GM12872 (cell line): ENCODE results near the gene PLAAT3.

Experiments
- TF ChIP-seq, protein P1 (sequence below): IDR thresholded peaks from 3 replicates; pipeline ENCODE4 v1.5.1; 2011; ENCODE audit warnings: low read depth, mild to moderate bottlenecking, low read length, moderate library complexity; ENCODE audit not compliant: insufficient read depth

The PLAAT3 gene

DNA sequence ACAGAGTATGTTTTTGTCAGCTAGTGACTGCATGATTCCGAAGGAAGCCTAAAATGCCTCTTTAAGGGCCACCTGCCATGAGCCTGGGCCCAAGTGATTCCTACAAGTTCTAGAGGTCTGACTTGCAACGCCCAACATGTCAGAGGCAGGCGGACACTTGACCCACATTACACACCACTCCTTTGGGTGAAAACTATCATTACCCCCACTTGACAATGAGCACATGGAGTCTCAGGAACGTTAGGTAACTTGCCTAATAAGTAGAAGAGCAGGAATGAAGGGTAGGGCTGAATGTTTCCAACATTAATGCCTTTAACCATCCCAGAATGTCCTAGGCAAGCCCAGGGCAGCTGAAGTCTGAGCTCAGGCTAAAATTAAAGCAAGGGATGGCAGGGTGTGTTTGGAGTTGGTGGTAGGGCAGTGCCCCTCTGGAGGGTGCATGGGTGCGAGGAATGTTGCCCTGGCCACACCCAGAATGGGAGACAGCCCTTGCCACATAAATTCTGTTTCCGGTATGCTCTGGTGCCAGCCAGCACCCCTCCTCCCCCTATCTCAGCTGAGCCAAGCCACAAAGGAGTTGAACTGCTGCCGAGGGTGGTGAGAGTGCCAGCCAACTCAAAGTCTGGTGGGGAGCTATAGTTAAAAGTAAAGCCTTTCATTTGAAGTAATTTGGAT is 53.6 kb downstream of the PLAAT3 start:
- TF ChIP-seq, protein P1, sequence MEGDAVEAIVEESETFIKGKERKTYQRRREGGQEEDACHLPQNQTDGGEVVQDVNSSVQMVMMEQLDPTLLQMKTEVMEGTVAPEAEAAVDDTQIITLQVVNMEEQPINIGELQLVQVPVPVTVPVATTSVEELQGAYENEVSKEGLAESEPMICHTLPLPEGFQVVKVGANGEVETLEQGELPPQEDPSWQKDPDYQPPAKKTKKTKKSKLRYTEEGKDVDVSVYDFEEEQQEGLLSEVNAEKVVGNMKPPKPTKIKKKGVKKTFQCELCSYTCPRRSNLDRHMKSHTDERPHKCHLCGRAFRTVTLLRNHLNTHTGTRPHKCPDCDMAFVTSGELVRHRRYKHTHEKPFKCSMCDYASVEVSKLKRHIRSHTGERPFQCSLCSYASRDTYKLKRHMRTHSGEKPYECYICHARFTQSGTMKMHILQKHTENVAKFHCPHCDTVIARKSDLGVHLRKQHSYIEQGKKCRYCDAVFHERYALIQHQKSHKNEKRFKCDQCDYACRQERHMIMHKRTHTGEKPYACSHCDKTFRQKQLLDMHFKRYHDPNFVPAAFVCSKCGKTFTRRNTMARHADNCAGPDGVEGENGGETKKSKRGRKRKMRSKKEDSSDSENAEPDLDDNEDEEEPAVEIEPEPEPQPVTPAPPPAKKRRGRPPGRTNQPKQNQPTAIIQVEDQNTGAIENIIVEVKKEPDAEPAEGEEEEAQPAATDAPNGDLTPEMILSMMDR, result no peak

DNA sequence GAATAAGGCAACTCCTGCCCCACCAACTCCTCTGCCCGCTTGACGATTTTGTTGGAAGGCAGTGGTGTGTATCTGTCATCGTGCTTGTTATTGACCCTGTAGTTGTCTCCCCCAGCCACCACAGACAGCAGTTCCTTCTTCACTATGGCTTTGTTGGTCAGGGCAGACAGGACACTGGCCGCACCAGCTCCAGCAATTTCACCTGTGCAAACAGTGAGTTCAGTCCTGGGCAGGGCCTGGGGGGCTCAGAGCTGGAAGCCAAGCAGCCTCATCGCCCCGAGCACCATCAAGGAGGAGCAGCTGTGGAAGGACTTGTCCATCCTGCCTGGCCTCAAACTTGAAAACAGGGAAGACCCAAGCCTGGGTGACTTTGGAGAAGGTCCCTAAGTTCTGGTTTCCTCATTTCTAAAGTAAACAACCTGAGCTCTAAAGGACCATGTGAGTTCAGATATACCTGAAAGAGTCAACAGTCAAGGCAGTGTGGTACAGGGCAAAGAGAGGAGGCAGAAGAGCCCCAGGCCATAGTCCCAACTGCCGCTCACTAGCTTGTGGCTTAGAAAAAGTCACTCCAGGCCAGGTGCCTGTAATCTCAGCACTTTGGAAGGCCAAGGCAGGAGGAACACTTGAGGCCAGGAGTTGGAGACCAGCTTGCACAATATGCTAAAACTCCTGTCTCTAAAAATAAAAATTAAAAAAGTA is 55.6 kb downstream of the PLAAT3 start:
- TF ChIP-seq, protein P1, result no peak

DNA sequence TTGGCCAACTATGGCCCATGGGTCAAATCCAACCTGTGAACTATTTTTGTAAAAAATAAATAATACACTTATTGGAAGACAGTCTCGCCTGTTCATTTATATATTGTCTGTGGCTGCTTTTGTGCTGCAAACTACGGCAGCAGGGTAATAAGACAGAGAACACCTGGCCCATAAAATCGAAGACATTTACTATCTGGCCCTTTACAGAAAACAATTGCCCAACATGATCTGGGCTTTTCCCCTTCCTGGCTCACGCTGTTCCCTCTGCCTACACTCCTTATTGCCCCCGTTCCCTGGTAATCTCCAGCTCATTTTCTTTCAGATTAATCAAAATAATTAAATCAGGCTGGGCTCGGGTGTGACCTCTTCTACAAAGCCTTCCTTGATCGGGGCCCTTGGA is 56.7 kb downstream of the PLAAT3 start:
- TF ChIP-seq, protein P1, result no peak

DNA sequence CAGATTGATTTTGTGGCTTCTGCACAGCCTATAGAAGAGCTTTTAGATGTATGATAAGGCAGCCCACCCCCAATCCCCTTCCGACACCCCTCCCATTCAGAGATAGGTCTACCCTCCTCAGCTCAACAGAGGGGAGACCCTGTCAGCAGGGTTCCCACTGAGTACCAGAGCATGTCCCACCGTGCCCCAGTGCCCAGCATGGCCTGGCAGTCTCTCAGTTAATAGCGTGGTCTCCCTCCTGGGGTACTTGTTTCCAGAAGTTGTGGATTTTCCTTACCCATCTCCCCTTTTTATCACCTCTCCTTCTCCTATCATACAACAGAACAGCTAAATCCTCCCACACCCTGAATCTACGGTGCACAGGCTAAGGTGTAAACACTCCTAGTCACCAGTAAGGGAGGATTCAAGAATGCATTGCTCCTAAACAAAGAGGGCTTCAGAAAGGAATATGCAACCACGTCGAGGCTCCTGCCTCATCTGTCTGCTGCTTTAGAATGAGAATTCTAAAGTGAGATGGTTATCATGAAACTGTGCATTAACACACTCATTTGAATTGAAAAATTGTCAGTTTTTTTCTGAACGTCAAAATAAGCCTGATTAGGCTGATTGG is 57.7 kb downstream of the PLAAT3 start:
- TF ChIP-seq, protein P1, result no peak

DNA sequence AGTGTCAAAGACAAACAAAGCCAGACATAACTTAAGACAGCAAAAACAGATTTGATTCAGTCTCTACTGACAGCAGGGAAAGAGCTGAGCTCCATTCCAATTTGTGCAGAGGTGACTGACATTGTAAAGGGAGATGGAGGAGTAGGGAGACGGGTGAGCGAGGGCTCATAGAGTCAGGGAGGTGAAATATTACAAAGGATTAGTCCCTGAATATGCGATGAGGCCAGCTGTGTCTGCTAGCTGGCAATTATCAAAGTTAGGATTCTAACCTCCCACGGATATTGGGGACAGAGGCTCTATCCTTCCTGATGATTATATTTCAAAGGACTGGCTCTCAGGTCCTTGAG is 59.4 kb downstream of the PLAAT3 start:
- TF ChIP-seq, protein P1, result no peak

DNA sequence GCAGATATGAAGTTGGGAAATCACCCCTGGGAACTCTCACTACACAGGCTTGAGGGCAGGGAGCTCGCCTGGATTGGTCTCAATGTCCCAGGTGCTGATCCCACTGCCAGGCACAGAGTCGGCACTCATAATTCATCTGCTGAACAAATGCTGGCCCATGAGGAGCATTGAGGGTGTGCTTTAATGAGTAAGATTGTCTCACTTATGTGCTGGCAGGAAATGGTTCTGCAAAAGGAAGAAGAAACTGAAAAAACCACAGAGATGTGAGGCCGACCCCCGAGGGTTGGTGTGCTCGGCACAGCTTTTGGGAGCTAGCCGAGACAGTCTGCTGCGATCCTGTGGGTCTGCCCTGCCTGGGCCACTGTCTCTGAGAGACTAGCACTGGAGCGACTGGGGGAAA is 60.5 kb downstream of the PLAAT3 start:
- TF ChIP-seq, protein P1, result no peak

DNA sequence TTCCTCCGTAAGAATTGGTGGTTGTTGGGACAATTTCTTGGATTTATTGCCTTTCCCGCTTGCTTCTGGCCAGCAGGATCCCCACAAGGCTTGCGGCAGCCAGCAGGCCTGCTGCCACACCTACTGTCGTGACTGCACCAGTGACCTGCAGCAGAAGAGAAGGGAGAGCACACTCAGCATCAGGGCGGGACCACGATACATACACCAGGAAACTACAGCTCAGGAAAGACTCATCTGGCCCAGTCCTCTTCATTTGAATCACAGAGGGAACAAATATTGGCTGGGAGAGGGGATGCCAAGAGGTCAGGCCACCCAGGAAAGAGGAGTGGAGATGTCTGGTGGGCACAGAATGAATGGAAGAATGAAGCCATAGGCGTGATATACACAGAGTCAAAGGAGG is 61.3 kb downstream of the PLAAT3 start:
- TF ChIP-seq, protein P1, result no peak
